GM12873 (cell line): ENCODE data around the gene SLC4A9.
A peak's percentile ranks its signal among the peaks of the same experiment; 100 is the strongest.

Experiments
- CTCF ChIP-seq: IDR thresholded peaks from 2 replicates; pipeline ENCODE4 v1.5.1; 2012; ENCODE audit warnings: low read depth, mild to moderate bottlenecking, moderate library complexity, low read length, control low read depth; ENCODE audit not compliant: insufficient read depth; ENCODE audit errors: missing control alignments

SLC4A9 gene

GRCh38 chr5:140346348-140347221 lies 13.4 kb upstream of the SLC4A9 start, which contains the start of gene HBEGF:
TSS of gene HBEGF (minus strand) at chr5:140346603. CDS start at chr5:140346328, 275 bp downstream.
- peak; percentile 76 for TF ChIP-seq CTCF

GRCh38 chr5:140347360-140347759 lies 12.6 kb upstream of the SLC4A9 start:
- no peak for TF ChIP-seq CTCF

- no peak for TF ChIP-seq CTCF
Measured at GRCh38 chr5:140348104-140348503, 11.9 kb upstream of the SLC4A9 start.

GRCh38 chr5:140349244-140349643 lies 10.8 kb upstream of the SLC4A9 start:
- TF ChIP-seq CTCF = no peak

GRCh38 chr5:140351609-140352334 lies 8.2 kb upstream of the SLC4A9 start:
- TF ChIP-seq CTCF = peak; percentile 82

- no peak for TF ChIP-seq CTCF
Measured at GRCh38 chr5:140355546-140355945, 4.4 kb upstream of the SLC4A9 start.

GRCh38 chr5:140356853-140357725 lies 2.9 kb upstream of the SLC4A9 start:
- TF ChIP-seq CTCF = no peak
